Measurements from ENCODE around the gene PALMD.

Gene PALMD

GRCh38 chr1:99731384-99731783 is 85.5 kb downstream of the PALMD start:
- H3K4me1 Mint-ChIP-seq: peaks cover 3% of the 10 kb centered on the region
- H3K27ac Mint-ChIP-seq: no peak overlapping the region
- H3K9me3 Mint-ChIP-seq: no peaks in the 10 kb centered on the region
- no peak overlapping the region for H3K4me3 Mint-ChIP-seq
- no peaks in the 10 kb centered on the region for H3K36me3 Mint-ChIP-seq (ENCODE audit: low read depth)
- DNase-seq: no peak
- TF ChIP-seq CTCF (IDR thresholded peaks at IDR 0.05): no peak
- H3K27me3 Mint-ChIP-seq (ENCODE audit: low read depth, poor library complexity): no peaks in the 10 kb centered on the region

GRCh38 chr1:99735852-99736251 is 89.9 kb downstream of the PALMD start:
- H3K36me3 Mint-ChIP-seq (ENCODE audit: low read depth): peaks cover 4% of the 10 kb centered on the region
- H3K27ac Mint-ChIP-seq: no peak overlapping the region
- no peaks in the 10 kb centered on the region for H3K27me3 Mint-ChIP-seq (ENCODE audit: low read depth, poor library complexity)
- DNase-seq: no peak
- peaks cover 6% of the 10 kb centered on the region for H3K4me1 Mint-ChIP-seq
- H3K4me3 Mint-ChIP-seq: no peak overlapping the region
- TF ChIP-seq CTCF (IDR thresholded peaks at IDR 0.05): no peak
- no peaks in the 10 kb centered on the region for H3K9me3 Mint-ChIP-seq

- peak overlapping the region; percentile 45 for H3K27ac Mint-ChIP-seq
- peaks cover 3% of the 10 kb centered on the region for H3K27me3 Mint-ChIP-seq (ENCODE audit: low read depth, poor library complexity)
- H3K9me3 Mint-ChIP-seq: no peaks in the 10 kb centered on the region
- H3K4me1 Mint-ChIP-seq: peaks cover 6% of the 10 kb centered on the region
- peak; percentile 45 for TF ChIP-seq CTCF (IDR thresholded peaks at IDR 0.05)
- peak; percentile 12 for DNase-seq
- H3K36me3 Mint-ChIP-seq (ENCODE audit: low read depth): peaks cover 9% of the 10 kb centered on the region
- H3K4me3 Mint-ChIP-seq: no peak overlapping the region
These were observed 91.1 kb downstream of the PALMD start for GRCh38 chr1:99737016-99737415.

DNA sequence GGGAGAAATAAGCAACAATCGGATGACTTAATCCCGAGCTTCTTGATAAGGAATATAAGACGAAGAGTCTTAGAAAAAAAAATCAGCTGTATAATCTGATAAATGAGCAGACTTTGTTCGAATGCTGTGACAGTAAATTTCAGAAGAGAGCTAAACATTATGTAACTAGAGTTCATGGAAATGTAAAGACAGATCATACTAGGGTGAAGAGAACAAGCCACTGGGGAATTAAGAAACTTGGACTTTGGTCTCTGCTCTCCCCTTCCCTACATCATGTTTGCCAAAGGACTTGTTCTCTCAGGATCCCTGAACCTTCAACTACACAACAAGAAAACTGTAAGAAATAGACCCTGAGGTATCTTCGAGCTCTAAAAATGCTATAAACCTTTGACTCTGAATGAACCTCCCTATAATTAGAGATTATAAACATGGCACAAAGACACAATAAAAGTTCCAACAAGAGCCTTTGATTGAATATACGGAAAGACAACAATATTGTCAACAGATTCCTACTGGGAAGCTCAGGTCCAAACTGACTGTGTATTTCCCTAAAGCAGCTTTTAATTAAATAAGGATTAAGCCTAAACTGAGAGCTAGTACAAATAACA is 93.0 kb downstream of the PALMD start:
- Mint-ChIP-seq H3K36me3 (ENCODE audit: low read depth) (peaks cover 11% of the 10 kb centered on the region), H3K9me3 (no peaks in the 10 kb centered on the region), H3K4me1 (peaks cover 6% of the 10 kb centered on the region), H3K4me3 (no peak overlapping the region), H3K27me3 (ENCODE audit: low read depth, poor library complexity) (peaks cover 3% of the 10 kb centered on the region), H3K27ac (no peak overlapping the region)
- no peak for TF ChIP-seq CTCF (IDR thresholded peaks at IDR 0.05)
- no peak for DNase-seq

GRCh38 chr1:99740141-99740540 is 94.2 kb downstream of the PALMD start:
- Mint-ChIP-seq H3K36me3 (ENCODE audit: low read depth) (peaks cover 18% of the 10 kb centered on the region), H3K4me3 (no peak overlapping the region), H3K27me3 (ENCODE audit: low read depth, poor library complexity) (peaks cover 3% of the 10 kb centered on the region), H3K27ac (no peak overlapping the region), H3K4me1 (peaks cover 6% of the 10 kb centered on the region), H3K9me3 (no peaks in the 10 kb centered on the region)
- TF ChIP-seq CTCF (IDR thresholded peaks at IDR 0.05): no peak
- no peak for DNase-seq
